Left ventricle myocardium inferior (tissue), 1 donor: ENCODE results near the gene RAC2. TPM values are rescaled to one million over a fixed set of nuclear protein-coding genes. Genes with fewer than 3 reads are reported as not detected.
A peak's percentile ranks its signal among the peaks of the same experiment; 100 is the strongest.

Experiments used
- DNase-seq: peaks from one replicate; pipeline ENCODE4 v3.0.0-alpha.2; 2020
- H3K27ac ChIP-seq: fragments of 200-600 bp; replicated peaks from 2 replicates; pipeline ENCODE4 v1.8.0; 2021
- H3K27me3 ChIP-seq: fragments of 200-600 bp; 2 replicates; pipeline ENCODE4 v1.8.0; 2021; ENCODE audit warnings: low read depth
- H3K36me3 ChIP-seq: fragments of 200-600 bp; 2 replicates; pipeline ENCODE4 v1.8.0; 2021
- H3K4me1 ChIP-seq: fragments of 200-600 bp; 2 replicates; pipeline ENCODE4 v1.8.0; 2021
- H3K4me3 ChIP-seq: fragments of 200-600 bp; 2 replicates; pipeline ENCODE4 v1.8.0; 2021; ENCODE audit warnings: mild to moderate bottlenecking, moderate library complexity
- H3K9me3 ChIP-seq: fragments of 200-600 bp; replicated peaks from 2 replicates; pipeline ENCODE4 v1.8.0; 2021
- intact Hi-C: fragments of 100-400 bp; cut with micrococcal nuclease; formaldehyde crosslinking; loops from one replicate; pipeline ENCODE4 v1.11.0; 2022
- total RNA-seq: library from RNA; stranded (reverse); fragmentation: NEBNext Ultra II Directional; extraction: Animal tissue kit (Norgen Biotek cat#: 25700); gene quantifications from one replicate; pipeline ENCODE4 v1.2.1, GENCODE V29; 2021
- TF ChIP-seq, protein P1 (sequence below): fragments of 200-600 bp; IDR thresholded peaks from 2 replicates; pipeline ENCODE4 v1.8.0; 2021; ENCODE audit warnings: antibody characterized with exemption, mild to moderate bottlenecking, borderline replicate concordance
- donor health status: DM: no; HTN: yes; CAD: no; lungs with severe emphysema.

Gene RAC2
- total RNA-seq, 1 donor from 2014 or later: 1.8 TPM

DNA sequence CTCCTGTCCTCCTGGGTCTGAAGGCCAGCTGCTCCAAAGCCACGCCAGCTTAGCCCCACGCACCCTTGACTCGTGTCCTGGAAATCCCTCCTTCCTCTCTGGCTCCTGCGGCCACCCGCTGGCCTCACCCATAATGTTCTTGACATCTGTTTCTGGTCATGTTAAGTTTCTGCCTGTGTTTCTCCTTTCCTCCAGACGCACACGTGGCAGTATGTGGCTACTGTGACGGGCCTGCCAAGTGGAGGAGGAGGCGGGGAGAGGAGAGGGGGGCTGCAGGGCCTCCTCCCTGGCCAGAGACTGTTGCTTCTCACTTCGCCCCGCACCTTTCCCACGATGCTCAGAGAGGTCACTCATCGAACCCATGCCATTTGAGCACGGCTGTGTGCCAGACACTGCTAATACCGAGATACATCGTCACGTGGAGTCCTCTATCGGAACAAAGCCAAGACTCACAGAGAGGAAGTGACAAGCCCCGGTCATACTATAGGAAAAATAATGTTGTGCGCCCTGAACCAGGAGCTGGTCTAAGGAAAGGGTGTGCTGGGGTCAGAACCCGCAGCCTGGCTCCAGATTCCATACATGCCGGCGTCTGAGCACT is 67.5 kb downstream of the RAC2 start:
- H3K4me3 ChIP-seq: peak overlapping the region; percentile 39
- peak; percentile 79 for DNase-seq
- H3K4me1 ChIP-seq: peaks cover 54% of the 10 kb centered on the region
- no peaks in the 10 kb centered on the region for H3K36me3 ChIP-seq
- peak overlapping the region; percentile 60 for H3K27ac ChIP-seq
- intact Hi-C loops: no loop called here
- H3K27me3 ChIP-seq: no peaks in the 10 kb centered on the region
- no peaks in the 10 kb centered on the region for H3K9me3 ChIP-seq
- TF ChIP-seq, protein P1, sequence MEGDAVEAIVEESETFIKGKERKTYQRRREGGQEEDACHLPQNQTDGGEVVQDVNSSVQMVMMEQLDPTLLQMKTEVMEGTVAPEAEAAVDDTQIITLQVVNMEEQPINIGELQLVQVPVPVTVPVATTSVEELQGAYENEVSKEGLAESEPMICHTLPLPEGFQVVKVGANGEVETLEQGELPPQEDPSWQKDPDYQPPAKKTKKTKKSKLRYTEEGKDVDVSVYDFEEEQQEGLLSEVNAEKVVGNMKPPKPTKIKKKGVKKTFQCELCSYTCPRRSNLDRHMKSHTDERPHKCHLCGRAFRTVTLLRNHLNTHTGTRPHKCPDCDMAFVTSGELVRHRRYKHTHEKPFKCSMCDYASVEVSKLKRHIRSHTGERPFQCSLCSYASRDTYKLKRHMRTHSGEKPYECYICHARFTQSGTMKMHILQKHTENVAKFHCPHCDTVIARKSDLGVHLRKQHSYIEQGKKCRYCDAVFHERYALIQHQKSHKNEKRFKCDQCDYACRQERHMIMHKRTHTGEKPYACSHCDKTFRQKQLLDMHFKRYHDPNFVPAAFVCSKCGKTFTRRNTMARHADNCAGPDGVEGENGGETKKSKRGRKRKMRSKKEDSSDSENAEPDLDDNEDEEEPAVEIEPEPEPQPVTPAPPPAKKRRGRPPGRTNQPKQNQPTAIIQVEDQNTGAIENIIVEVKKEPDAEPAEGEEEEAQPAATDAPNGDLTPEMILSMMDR: no peak

DNA sequence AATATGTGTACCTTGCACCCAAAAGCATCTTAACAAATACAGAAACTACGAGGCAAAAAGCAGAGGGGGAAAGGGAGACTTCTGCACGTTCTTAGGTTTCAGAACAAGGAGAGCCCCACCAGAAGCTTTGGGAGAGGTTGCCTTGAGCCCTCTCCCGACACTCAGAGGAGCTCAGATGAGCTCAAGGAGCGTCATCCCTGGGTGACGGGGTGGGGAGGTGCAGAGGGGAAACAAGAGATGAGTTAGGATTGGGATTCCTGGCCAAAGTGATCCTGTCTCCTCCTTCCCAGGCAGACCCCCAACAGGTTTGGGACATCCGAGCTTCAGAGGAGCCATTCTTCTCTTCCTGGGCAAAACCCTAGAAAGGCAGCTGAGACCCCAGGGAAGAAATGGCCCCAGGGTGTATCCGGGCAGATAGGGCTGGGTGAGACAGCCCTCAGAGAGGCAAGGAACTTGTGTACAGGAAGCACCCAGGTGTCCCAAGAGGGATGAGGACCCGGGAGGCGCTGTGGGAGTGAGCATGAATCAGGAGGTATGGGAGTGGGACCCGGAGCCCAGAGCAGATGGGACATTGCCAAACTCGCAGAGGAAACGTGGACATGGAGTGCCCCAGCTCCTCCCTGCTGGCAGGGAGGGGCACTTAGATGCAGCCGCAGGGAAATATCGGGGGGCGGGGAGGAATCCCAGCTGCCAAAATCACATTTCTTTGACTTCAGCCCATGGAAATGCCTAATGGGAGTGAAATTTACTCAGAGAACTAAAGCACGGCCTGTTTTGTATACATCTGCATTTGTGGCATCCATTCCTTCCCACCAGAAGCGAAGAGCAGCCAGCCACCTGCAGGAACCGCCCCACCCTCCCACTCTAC is 68.4 kb downstream of the RAC2 start:
- Histone ChIP-seq H3K9me3 (no peaks in the 10 kb centered on the region), H3K27me3 (no peaks in the 10 kb centered on the region), H3K36me3 (no peaks in the 10 kb centered on the region), H3K27ac (peak overlapping the region; percentile 60), H3K4me3 (peak overlapping the region; percentile 39), H3K4me1 (peaks cover 54% of the 10 kb centered on the region)
- no peak for DNase-seq
- TF ChIP-seq, protein P1: no peak
- intact Hi-C loops: no loop called here

Other genes starting within 250 kb of the RAC2 start
- 39.8 TPM for gene TST, start 224.8 kb downstream of the RAC2 start, total RNA-seq
- gene MPST, start 224.5 kb downstream of the RAC2 start, total RNA-seq: 58.3 TPM
- 14.3 TPM for gene KCTD17, start 192.5 kb downstream of the RAC2 start, total RNA-seq
- not detected for gene TMPRSS6, start 134.6 kb downstream of the RAC2 start, total RNA-seq
- gene IL2RB, start 94.4 kb downstream of the RAC2 start, total RNA-seq: 0.99 TPM
- 1.3 TPM for gene C1QTNF6, start 56.0 kb downstream of the RAC2 start, total RNA-seq
- gene SSTR3, start 31.8 kb downstream of the RAC2 start, total RNA-seq: not detected
- 4.8 TPM for gene CYTH4, start 38.2 kb upstream of the RAC2 start, total RNA-seq
- not detected for gene ELFN2, start 183.2 kb upstream of the RAC2 start, total RNA-seq
- 11.8 TPM for gene MFNG, start 242.1 kb upstream of the RAC2 start, total RNA-seq